ENCODE measurements around the gene GNAO1.

Gene GNAO1

DNA sequence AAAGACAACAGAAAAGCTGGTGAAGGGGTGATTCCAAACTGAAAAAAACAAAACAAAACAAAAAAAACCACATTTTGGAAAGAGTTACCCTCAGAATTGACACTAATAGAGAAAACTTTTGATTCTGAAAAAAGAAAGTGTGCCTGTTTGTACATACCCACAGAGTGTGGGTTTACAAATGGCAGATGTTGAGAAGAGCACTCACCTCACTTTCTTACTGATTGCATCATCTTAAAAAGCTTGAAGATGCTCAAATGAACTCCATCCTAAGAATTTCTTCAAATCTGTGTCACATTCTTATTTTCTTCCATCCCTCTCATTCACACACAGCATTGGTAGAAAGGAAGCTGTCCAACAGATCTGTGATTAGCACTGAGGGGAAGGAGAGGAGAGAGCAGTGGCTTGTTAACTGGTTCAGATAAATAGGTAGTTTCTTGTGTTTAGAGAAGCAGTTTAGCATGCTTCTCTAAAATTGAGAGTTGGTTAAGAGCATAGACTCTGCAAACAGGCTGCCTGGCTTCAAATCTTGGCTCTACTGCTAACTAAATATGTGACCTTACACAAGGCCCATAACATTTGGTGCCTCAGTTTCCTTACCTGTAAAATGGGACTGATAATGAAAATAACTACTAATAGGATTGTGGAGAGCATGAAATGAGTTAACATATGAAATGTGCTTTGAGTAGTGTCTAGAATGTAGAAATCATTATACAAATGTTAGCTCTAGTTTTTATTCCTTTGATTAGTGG lies 6.9 kb downstream of the GNAO1 start:
- no peak for DNase-seq (ENCODE audit: low read depth)

DNA sequence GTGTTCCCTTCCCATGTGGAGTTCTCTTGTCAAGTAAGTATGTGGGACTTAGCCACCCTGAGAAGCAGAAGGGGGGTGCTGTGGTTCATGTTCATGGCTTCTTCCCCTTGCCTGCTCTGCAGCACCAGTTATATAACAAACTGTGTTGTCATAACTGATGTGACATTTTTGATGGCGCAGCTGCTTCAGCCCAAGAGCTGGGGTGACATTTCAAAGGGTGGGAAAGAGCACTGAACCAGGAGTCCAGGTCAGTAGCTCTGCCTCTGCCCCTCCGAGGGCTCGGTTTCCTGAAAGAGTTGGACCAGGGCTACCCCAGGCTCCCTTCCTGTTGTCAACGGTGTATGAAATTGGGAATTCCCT lies 7.4 kb downstream of the GNAO1 start:
- DNase-seq (ENCODE audit: low read depth), result no peak

DNA sequence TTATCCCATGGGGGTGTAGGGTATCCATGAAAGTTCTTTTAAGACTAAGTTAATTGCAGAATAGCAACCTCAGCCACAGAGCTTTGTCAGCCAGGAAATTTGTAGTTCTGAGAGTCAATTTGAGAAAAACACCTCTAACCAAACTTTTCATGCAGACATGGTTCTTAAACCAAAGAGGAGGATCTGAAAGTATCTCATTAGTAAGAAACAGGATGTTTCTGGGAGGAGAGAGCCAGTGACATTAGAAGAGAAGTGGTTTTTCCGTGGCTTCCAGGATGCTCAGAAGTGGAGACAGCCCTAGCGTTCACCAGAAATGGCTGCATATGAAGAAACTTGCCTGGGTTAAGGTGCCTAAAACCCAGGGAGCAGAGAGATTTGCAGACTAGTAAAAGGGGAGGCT lies 7.9 kb downstream of the GNAO1 start:
- no peak for DNase-seq (ENCODE audit: low read depth)

- no peak for DNase-seq (ENCODE audit: low read depth)
These were observed 9.7 kb downstream of the GNAO1 start for GRCh38 chr16:56201030-56201429.

- no peak for DNase-seq (ENCODE audit: low read depth)
These were observed 10.7 kb downstream of the GNAO1 start for GRCh38 chr16:56202036-56202435.

- no peak for DNase-seq (ENCODE audit: low read depth)
These were observed 11.8 kb downstream of the GNAO1 start for GRCh38 chr16:56203052-56203451.

DNA sequence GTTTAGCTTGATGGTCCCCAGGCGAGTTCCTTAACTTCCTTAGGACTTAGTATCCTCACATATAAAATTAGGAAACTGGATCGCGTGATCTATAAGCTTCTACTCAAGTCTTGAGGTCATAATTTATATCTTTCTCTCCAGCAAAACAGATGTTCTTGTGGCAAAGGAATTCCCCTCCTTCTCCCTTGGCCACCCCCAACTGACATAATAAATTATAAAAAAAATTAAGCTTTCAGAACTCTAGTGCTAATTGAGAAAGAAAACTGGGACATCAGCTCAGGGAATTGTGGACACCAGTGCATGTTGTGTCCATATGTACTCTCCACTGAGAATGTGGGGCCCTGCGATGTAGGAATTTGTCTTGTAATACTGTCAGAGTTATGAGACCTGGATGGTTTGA lies 13.5 kb downstream of the GNAO1 start:
- no peak for DNase-seq (ENCODE audit: low read depth)

GRCh38 chr16:56206951-56207350 lies 15.7 kb downstream of the GNAO1 start:
- no peak for DNase-seq (ENCODE audit: low read depth)

DNA sequence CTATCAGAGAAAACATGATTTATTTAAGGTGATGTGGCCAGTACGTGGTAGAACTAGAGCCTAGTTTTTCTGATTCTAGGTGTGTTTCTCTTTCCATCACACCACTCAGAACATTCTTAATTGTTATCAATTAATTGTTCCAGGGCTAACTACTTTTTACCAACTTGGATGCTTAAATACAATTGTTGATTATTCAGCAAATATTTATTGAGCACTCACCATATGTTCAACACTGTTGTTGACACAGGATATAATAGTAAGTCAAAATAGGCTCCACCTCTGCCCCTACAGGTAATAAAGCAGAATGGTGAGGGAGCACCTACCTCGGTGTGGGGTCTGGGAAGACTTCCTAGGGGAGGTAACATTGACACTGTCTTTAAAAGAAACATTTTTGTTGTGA lies 16.1 kb downstream of the GNAO1 start:
- DNase-seq (ENCODE audit: low read depth), result no peak

DNA sequence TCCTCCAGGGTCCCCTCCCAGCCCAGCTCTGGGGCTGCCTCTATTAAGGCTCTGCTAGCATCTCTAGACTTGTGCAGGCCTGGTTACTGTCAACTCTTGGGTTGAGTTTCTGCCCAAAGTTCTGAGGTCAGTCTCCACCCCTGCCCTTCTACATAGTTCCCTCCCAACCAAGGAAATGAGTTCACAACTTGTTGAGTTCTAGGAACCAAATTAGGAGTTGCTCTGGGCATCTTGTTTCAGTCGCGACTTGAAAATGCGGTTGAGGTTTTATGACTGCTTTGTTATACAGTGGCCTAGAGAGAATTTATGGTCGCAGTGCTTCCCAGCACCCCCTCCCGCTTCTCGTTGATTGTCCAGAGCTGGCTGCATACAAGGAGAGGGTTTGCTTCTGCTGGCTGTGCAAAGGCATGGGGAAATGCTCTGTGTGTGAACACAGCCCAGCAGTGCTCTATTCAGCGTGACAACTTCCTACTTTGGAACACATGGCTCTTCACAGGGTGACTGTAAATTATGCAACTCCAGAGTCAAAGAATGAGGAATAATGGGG lies 20.2 kb downstream of the GNAO1 start:
- DNase-seq (ENCODE audit: low read depth), result no peak

DNA sequence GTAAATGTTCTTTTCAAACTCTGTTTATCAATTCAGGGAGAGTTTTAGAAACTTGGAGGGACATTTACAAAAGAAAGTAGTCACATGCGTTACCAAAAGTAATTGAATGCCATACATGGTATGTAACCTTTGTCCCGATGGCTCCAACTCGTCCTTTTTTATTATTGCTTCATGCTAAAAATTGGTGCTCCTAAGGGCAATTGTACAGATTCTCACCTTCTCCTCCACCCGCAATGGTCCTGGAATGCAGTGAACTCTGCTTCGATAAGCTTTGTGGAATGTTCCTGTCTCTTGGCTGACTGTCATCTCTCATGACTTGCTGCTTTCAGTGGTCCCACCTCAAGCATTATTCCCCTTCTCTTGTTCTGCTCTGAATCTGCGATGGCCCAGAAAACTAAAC lies 20.9 kb downstream of the GNAO1 start:
- no peak for DNase-seq (ENCODE audit: low read depth)

DNA sequence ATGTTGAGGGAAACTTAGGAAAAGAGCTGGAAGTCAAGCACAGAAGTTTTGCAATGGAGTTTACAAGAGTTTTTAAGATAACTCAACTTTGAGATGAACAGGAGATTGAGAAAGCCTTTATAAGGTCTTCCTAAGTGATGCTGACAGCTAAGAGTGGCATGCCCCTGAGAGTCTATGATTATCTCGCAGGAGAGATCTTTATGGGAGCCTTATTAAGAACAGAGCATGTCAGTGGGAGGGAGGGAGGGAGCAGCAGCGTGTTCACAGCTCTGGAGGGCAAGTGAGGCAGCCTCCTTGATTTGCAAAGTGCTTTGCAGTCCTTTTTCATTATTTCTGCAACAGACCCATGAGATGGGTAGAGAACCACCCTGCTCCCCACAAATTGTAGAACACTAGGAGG lies 30.7 kb downstream of the GNAO1 start:
- no peak for DNase-seq (ENCODE audit: low read depth)

DNA sequence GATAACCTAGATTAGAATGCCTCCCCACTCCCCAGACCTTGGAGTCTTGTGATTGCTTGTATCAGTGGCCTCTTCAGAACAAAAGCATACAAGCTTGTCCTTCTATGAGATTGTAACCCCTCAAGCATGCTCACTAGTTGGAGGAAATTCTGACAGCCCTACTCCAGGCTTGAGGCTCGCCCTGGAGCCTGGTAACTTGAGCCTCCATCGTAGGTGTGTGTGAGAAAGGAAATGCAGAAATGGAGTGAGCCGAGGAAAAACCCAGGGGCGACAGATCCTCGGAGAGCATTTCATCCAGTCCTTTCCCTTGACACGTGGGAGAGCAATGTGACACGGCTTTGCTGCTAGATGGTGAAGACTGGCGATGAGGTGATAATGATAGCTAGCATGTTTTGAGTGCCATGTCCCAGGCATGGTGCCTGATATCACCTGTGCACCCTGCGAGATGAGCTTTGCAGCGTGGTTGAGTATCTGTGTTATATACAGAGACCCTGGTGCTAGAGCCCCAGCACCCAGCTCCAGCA lies 31.2 kb downstream of the GNAO1 start:
- DNase-seq (ENCODE audit: low read depth), result no peak

DNA sequence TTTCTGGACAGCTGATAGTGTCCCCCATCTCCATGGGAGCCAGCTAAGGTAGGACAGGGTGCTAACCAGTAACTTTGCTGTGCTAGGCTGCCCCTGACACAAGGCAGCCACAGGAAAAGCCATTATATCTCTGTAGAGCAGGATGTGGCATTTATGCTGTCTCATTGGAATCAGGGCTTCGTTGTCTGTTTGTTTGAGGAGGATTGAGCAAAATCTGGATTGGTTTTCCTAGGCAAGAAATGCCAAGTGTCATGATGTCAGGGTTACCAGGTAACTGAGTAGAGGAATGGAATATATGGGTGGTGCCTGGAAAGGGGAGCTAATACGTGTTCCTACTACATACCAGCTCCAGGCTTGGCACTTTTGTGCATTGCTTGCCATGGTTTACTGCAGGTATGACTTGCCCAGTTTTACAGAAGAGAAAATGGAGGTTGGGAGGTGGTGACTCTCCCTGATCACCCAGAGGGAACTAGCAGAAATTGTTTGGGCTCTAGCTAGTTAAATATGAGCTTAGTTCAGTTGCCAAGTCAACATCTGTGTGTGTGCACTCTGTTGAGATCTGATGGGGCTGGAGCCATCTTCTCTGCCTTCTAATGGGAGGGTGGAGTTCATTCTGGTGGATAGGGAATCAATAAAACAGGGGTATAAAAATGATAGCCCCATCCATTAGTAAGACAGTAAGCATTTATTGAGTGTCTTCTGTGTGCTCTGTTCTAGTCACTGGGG lies 33.9 kb downstream of the GNAO1 start:
- no peak for DNase-seq (ENCODE audit: low read depth)

- no peak for DNase-seq (ENCODE audit: low read depth)
These were observed 34.9 kb downstream of the GNAO1 start for GRCh38 chr16:56226187-56226586.

DNA sequence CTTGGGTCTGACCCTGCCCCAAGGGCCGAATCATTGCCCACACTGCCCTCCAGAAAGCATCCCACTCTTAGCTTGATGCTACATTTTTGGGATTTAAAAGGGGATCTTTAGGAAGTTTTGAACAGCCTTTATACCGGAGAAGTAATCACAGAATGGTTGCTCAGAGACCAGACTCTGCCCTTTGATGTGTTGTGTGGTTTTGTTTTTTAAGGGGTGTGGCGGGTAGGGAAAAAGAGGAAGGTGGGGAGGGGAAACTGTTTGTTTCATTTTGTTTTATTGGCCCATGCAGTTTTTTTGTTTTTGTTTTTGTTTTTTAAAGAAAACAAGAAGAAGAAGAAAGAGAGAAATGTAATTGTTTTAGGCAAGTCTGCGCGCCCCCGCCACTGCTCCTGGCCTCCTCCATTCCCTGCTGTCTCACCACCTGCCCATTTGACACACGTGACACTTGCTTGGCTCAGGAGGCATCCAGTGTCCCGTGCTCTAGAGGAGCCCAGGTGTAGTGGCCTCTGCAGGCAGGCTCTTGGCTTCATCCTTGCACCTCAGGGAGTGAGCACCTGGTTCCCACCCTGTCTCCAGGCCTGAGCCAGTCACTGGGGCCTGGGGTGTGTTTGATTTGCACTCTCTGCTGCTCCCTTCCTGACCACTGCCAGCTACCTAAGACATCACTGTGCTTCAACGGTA lies 35.7 kb downstream of the GNAO1 start:
- DNase-seq (ENCODE audit: low read depth), result no peak

GRCh38 chr16:56227936-56228335 lies 36.6 kb downstream of the GNAO1 start:
- no peak for DNase-seq (ENCODE audit: low read depth)

GRCh38 chr16:56228476-56228875 lies 37.2 kb downstream of the GNAO1 start:
- DNase-seq (ENCODE audit: low read depth), result no peak

- no peak for DNase-seq (ENCODE audit: low read depth)
These were observed 42.7 kb downstream of the GNAO1 start for GRCh38 chr16:56233795-56234566.

DNA sequence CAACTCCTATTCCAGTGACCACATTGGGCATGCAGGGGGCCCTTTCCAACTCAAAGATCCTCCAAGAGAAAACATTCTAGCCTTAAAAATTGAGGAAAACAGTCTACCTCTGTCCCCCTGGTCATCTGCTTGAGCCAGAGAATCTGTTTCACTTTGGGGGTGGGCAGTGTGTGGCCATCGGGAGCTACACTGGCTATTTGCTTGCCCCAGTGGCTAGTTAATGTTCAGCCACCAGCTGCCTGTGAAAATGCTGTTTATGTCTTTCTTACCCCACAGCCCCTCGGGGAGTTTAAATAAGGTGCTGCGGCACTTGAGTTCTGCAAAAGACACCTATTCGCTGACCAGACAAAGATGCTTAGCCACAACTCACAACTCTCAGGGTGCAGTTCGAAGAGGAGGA lies 43.4 kb downstream of the GNAO1 start:
- DNase-seq (ENCODE audit: low read depth), result no peak

DNA sequence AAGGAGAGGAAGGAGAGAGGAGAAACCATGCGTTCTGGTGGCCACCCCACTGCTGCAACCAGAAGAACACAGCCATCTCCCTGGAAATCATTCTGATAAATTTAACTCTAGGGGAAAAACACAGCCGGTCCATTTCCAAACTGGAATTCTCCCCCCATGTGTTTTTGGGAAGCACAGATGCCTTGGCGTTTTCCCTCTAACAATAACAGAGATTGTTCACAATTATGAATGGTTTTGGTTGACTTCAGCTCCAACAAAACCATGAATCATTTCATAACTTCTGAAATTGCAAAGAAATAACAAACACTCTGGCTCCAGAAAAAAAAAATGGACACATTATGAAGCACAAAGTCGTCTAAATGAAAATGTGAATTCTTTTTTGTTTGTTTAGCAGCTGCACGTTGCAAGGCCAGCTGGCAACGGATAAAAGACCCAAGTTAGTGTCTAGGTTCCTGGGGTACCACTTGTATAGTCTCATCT lies 46.2 kb downstream of the GNAO1 start:
- no peak for DNase-seq (ENCODE audit: low read depth)

DNA sequence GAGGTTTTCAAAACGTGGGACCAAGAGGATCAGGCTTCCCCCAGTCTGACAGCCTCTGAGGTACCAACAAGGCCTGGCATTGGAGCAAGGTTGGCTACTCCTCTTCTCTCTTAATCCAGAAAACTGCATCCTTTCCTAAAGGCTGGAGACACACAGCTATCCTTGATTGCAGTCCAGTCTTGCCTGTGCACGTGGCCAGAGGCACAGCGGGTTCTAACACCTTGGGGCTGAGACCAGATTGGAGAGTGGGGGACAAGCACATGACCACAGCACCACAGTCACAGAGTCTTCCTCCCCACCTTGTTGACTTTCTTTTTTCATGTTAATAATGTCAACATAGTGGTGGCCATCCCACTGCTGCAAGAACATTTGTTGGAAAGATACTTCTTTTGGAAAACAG lies 46.9 kb downstream of the GNAO1 start:
- no peak for DNase-seq (ENCODE audit: low read depth)
